SK-N-SH treated with all-trans-retinoic acid at 6 μM for 48 hours (cell line): ENCODE measurements around the gene ORM1.

Source experiments
- ATAC-seq: fragments of 200-7000 bp; cut with Tn5 transposase; 3 replicates; pipeline ENCODE4 v1.9.1; 2020; ENCODE audit warnings: mild to moderate bottlenecking, moderate library complexity
- ARNTL ChIP-seq: fragments of 450-650 bp; formaldehyde crosslinking; IDR thresholded peaks from 2 replicates; pipeline ENCODE4 v1.5.0; 2020; ENCODE audit warnings: low read depth, mild to moderate bottlenecking, moderate library complexity, borderline replicate concordance
- CREB5 ChIP-seq: fragments of 250-450 bp; sonication (Bioruptor Pico); IDR thresholded peaks from 2 replicates; pipeline ENCODE4 v1.5.1; 2020; ENCODE audit warnings: low read depth, mild to moderate bottlenecking, moderate library complexity
- CSDC2 ChIP-seq: fragments of 250-450 bp; sonication (Bioruptor Pico); IDR thresholded peaks from 2 replicates; pipeline ENCODE4 v1.5.0; 2020; ENCODE audit warnings: mild to moderate bottlenecking, moderate library complexity
- CSRNP3 ChIP-seq: fragments of 250-450 bp; sonication (Bioruptor Pico); IDR thresholded peaks from 2 replicates; pipeline ENCODE4 v1.5.1; 2021; ENCODE audit warnings: mild to moderate bottlenecking, moderate library complexity
- ESRRG ChIP-seq: fragments of 250-450 bp; sonication (Bioruptor Pico); IDR thresholded peaks from 2 replicates; pipeline ENCODE4 v1.6.1; 2021; ENCODE audit warnings: mild to moderate bottlenecking
- GLIS3 ChIP-seq: fragments of 250-450 bp; sonication (Bioruptor Pico); IDR thresholded peaks from 2 replicates; pipeline ENCODE4 v1.5.0; 2020; ENCODE audit warnings: mild to moderate bottlenecking, moderate library complexity
- ISL1 ChIP-seq: fragments of 250-450 bp; sonication (Bioruptor Pico); IDR thresholded peaks from 2 replicates; pipeline ENCODE4 v2.1.2; 2022; ENCODE audit warnings: mild to moderate bottlenecking, moderate library complexity
- PATZ1 ChIP-seq: fragments of 250-450 bp; sonication (Bioruptor Pico); IDR thresholded peaks from 2 replicates; pipeline ENCODE4 v1.8.0; 2020; ENCODE audit warnings: mild to moderate bottlenecking, moderate library complexity, borderline replicate concordance
- POU6F1 ChIP-seq: fragments of 250-450 bp; sonication (Bioruptor Pico); IDR thresholded peaks from 2 replicates; pipeline ENCODE4 v1.8.0; 2021; ENCODE audit warnings: low read depth, mild to moderate bottlenecking, moderate library complexity, borderline replicate concordance
- PPARA ChIP-seq: fragments of 250-450 bp; sonication (Bioruptor Pico); IDR thresholded peaks from 2 replicates; pipeline ENCODE4 v1.5.0; 2020; ENCODE audit warnings: mild to moderate bottlenecking, borderline replicate concordance
- SNAI2 ChIP-seq: fragments of 250-450 bp; sonication (Bioruptor Pico); IDR thresholded peaks from 2 replicates; pipeline ENCODE4 v1.5.0; 2020; ENCODE audit warnings: mild to moderate bottlenecking, moderate library complexity
- TCF4 ChIP-seq: fragments of 250-450 bp; sonication (Bioruptor Pico); IDR thresholded peaks from 2 replicates; pipeline ENCODE4 v1.8.0; 2021; ENCODE audit warnings: mild to moderate bottlenecking, moderate library complexity, borderline replicate concordance
- TOX ChIP-seq: fragments of 250-450 bp; sonication (Bioruptor Pico); IDR thresholded peaks from 2 replicates; pipeline ENCODE4 v1.8.0; 2021; ENCODE audit warnings: mild to moderate bottlenecking, moderate library complexity, borderline replicate concordance
- TSHZ2 ChIP-seq: fragments of 250-450 bp; sonication (Bioruptor Pico); IDR thresholded peaks from 2 replicates; pipeline ENCODE4 v1.5.0; 2020; ENCODE audit warnings: mild to moderate bottlenecking, moderate library complexity
- ZC3H10 ChIP-seq: fragments of 250-450 bp; sonication (Bioruptor Pico); IDR thresholded peaks from 2 replicates; pipeline ENCODE4 v1.5.1; 2021; ENCODE audit warnings: mild to moderate bottlenecking, moderate library complexity
- ZFP3 ChIP-seq: fragments of 250-450 bp; sonication (Bioruptor Pico); IDR thresholded peaks from 2 replicates; pipeline ENCODE4 v1.5.0; 2020; ENCODE audit warnings: mild to moderate bottlenecking, moderate library complexity
- ZFP30 ChIP-seq: fragments of 450-650 bp; formaldehyde crosslinking; IDR thresholded peaks from 2 replicates; pipeline ENCODE4 v1.5.0; 2022; ENCODE audit warnings: mild to moderate bottlenecking, moderate library complexity
- ZNF70 ChIP-seq: fragments of 450-650 bp; formaldehyde crosslinking; IDR thresholded peaks from 2 replicates; pipeline ENCODE4 v1.5.0; 2020; ENCODE audit warnings: mild to moderate bottlenecking, moderate library complexity
- ZNF8 ChIP-seq: fragments of 450-650 bp; formaldehyde crosslinking; IDR thresholded peaks from 2 replicates; pipeline ENCODE4 v1.5.0; 2020; ENCODE audit warnings: mild to moderate bottlenecking, moderate library complexity

Gene ORM1

GRCh38 chr9:114275246-114276004, 47.5 kb upstream of the ORM1 start:
- ATAC-seq: no peak
- no peak for TF ChIP-seq ZFP3
- TF ChIP-seq, all 23 proteins: peak for 0

GRCh38 chr9:114276908-114277821, 45.7 kb upstream of the ORM1 start:
- no peak for TF ChIP-seq CSRNP3 (CRISPR knock-in tag)
- no peak for TF ChIP-seq POU6F1
- TF ChIP-seq GLIS3 (CRISPR knock-in tag): no peak
- TF ChIP-seq ZC3H10 (CRISPR knock-in tag): no peak
- TF ChIP-seq ISL1: no peak
- no peak for TF ChIP-seq ARNTL (CRISPR knock-in tag)
- no peak for TF ChIP-seq ZFP3
- no peak for TF ChIP-seq TOX (CRISPR knock-in tag)
- TF ChIP-seq CREB5: no peak
- TF ChIP-seq ZFP30: no peak
- TF ChIP-seq SNAI2 (CRISPR knock-in tag): no peak
- no peak for TF ChIP-seq ZNF8
- no peak for TF ChIP-seq ZNF70
- TF ChIP-seq, all 23 proteins: peak for 0
- peak; percentile 68 for ATAC-seq

- no peak for ATAC-seq
- TF ChIP-seq PATZ1 (CRISPR knock-in tag): no peak
- TF ChIP-seq CSDC2 (CRISPR knock-in tag): no peak
- no peak for TF ChIP-seq TCF4
- no peak for TF ChIP-seq ARNTL (CRISPR knock-in tag)
Observed at GRCh38 chr9:114278356-114278755, 44.5 kb upstream of the ORM1 start.

GRCh38 chr9:114278881-114279570, 43.9 kb upstream of the ORM1 start:
- peak; percentile 21; the same call in 2 of the 3 replicates for ATAC-seq
- TF ChIP-seq PATZ1 (CRISPR knock-in tag) (no peak), POU6F1 (no peak), SNAI2 (CRISPR knock-in tag) (no peak), ZC3H10 (CRISPR knock-in tag) (no peak), ISL1 (no peak), TSHZ2 (no peak), PPARA (CRISPR knock-in tag) (no peak), ZNF70 (no peak), ZNF8 (no peak), ESRRG (CRISPR knock-in tag) (no peak), ZFP3 (no peak), CSDC2 (CRISPR knock-in tag) (no peak)
